ENCODE measurements around the gene FGF8. TPM values are rescaled to one million over a fixed set of nuclear protein-coding genes. Genes with fewer than 3 reads are reported as not detected.
A peak's percentile ranks its signal among the peaks of the same experiment; 100 is the strongest.
"Not testable (repeated sequence)": the region's sequence is repeated elsewhere in the genome, so short reads cannot be mapped to it uniquely, and the experiment has no call there.

Gene FGF8
- total RNA-seq, 1 experiment from 2014 or later: not detected

GRCh38 chr10:101814466-101815071, 38.7 kb upstream of the FGF8 start:
- H3K9me3 ChIP-seq (ENCODE audit: low read length): no peaks in the 10 kb centered on the region
- H3K4me3 ChIP-seq (ENCODE audit: low read length): peak overlapping the region; percentile 78
- no peaks in the 10 kb centered on the region for H3K27me3 ChIP-seq (ENCODE audit: low read length)
- H3K36me3 ChIP-seq (ENCODE audit: insufficient read depth, low read length): peaks cover 14% of the 10 kb centered on the region; the same call in 1 of the 2 replicates
- H3K4me1 ChIP-seq (ENCODE audit: low read length): peaks cover 34% of the 10 kb centered on the region
- H3K9me2 ChIP-seq (replicated peaks; ENCODE audit: insufficient read depth, low read length): no peaks in the 10 kb centered on the region
- DNase-seq: peak; percentile 68
- H3K4me2 ChIP-seq (ENCODE audit: low read depth, low read length, poor library complexity, severe bottlenecking): peak overlapping the region; percentile 93
- no peak overlapping the region for H2AFZ ChIP-seq (ENCODE audit: low read length)
- H4K20me1 ChIP-seq (ENCODE audit: insufficient read depth, low read depth, low read length): peaks cover 19% of the 10 kb centered on the region; the same call in 1 of the 2 replicates
- peak overlapping the region; percentile 73 for H3K27ac ChIP-seq (ENCODE audit: low read length)
- peaks cover 66% of the 10 kb centered on the region for H3K79me2 ChIP-seq (ENCODE audit: low read length)
- peak overlapping the region; percentile 86 for H3K9ac ChIP-seq (ENCODE audit: low read length)

GRCh38 chr10:101812606-101813005, 36.7 kb upstream of the FGF8 start:
- Histone ChIP-seq H4K20me1 (ENCODE audit: insufficient read depth, low read depth, low read length) (peaks cover 19% of the 10 kb centered on the region; the same call in 1 of the 2 replicates), H3K4me3 (ENCODE audit: low read length) (no peak overlapping the region), H3K36me3 (ENCODE audit: insufficient read depth, low read length) (peaks cover 22% of the 10 kb centered on the region; the same call in 1 of the 2 replicates), H3K9me3 (ENCODE audit: low read length) (no peaks in the 10 kb centered on the region), H3K4me2 (ENCODE audit: low read depth, low read length, poor library complexity, severe bottlenecking) (no peak overlapping the region), H3K27ac (ENCODE audit: low read length) (no peak overlapping the region), H3K4me1 (ENCODE audit: low read length) (peaks cover 24% of the 10 kb centered on the region), H3K27me3 (ENCODE audit: low read length) (no peaks in the 10 kb centered on the region), H2AFZ (ENCODE audit: low read length) (no peak overlapping the region), H3K9ac (ENCODE audit: low read length) (no peak overlapping the region), H3K79me2 (ENCODE audit: low read length) (peaks cover 62% of the 10 kb centered on the region), H3K9me2 (replicated peaks; ENCODE audit: insufficient read depth, low read length) (no peaks in the 10 kb centered on the region)
- DNase-seq: no peak

- Histone ChIP-seq H3K9ac (ENCODE audit: low read length) (no peak overlapping the region), H3K9me2 (replicated peaks; ENCODE audit: insufficient read depth, low read length) (no peaks in the 10 kb centered on the region), H3K4me3 (ENCODE audit: low read length) (no peak overlapping the region), H4K20me1 (ENCODE audit: insufficient read depth, low read depth, low read length) (no peaks in the 10 kb centered on the region), H3K4me2 (ENCODE audit: low read depth, low read length, poor library complexity, severe bottlenecking) (no peak overlapping the region), H2AFZ (ENCODE audit: low read length) (no peak overlapping the region), H3K27ac (ENCODE audit: low read length) (no peak overlapping the region), H3K9me3 (ENCODE audit: low read length) (no peaks in the 10 kb centered on the region), H3K4me1 (ENCODE audit: low read length) (no peaks in the 10 kb centered on the region), H3K36me3 (ENCODE audit: insufficient read depth, low read length) (peaks cover 12% of the 10 kb centered on the region; the same call in 1 of the 2 replicates), H3K79me2 (ENCODE audit: low read length) (peaks cover 7% of the 10 kb centered on the region), H3K27me3 (ENCODE audit: low read length) (no peaks in the 10 kb centered on the region)
- no peak for DNase-seq
These were observed 31.2 kb upstream of the FGF8 start for GRCh38 chr10:101807158-101807557.

DNA sequence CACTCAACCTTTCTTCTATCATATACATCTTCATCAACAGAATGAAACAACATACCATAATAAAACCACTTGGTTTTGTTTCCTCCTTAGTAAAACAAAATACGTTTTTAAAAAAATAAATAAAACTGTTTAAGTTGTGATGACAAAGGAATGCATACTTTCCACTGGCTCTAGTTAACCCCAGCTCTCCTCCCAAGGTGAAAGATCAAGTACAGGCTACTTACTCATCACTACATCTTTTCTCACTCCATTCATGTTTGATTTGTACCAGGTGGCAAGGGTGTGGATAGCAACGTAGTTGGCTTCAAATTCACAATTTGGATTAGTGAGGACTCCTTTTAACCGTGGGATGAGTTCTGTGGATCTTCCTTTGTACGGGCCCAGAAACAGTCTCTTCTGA, 27.6 kb upstream of the FGF8 start:
- Histone ChIP-seq H3K4me3 (ENCODE audit: low read length) (no peak overlapping the region), H3K4me1 (ENCODE audit: low read length) (no peaks in the 10 kb centered on the region), H4K20me1 (ENCODE audit: insufficient read depth, low read depth, low read length) (no peaks in the 10 kb centered on the region), H3K4me2 (ENCODE audit: low read depth, low read length, poor library complexity, severe bottlenecking) (no peak overlapping the region), H3K27me3 (ENCODE audit: low read length) (no peaks in the 10 kb centered on the region), H3K9me3 (ENCODE audit: low read length) (no peaks in the 10 kb centered on the region), H3K36me3 (ENCODE audit: insufficient read depth, low read length) (peaks cover 9% of the 10 kb centered on the region), H3K27ac (ENCODE audit: low read length) (no peak overlapping the region), H2AFZ (ENCODE audit: low read length) (no peak overlapping the region), H3K9me2 (replicated peaks; ENCODE audit: insufficient read depth, low read length) (no peaks in the 10 kb centered on the region), H3K79me2 (ENCODE audit: low read length) (peaks cover 4% of the 10 kb centered on the region; the same call in 1 of the 2 replicates), H3K9ac (ENCODE audit: low read length) (no peak overlapping the region)
- DNase-seq: no peak

- Histone ChIP-seq H3K79me2 (ENCODE audit: low read length) (peaks cover 14% of the 10 kb centered on the region; the same call in 1 of the 2 replicates), H3K9me3 (ENCODE audit: low read length) (no peaks in the 10 kb centered on the region), H3K36me3 (ENCODE audit: insufficient read depth, low read length) (peaks cover 23% of the 10 kb centered on the region), H2AFZ (ENCODE audit: low read length) (no peak overlapping the region), H3K27me3 (ENCODE audit: low read length) (no peaks in the 10 kb centered on the region), H3K4me1 (ENCODE audit: low read length) (no peaks in the 10 kb centered on the region), H3K4me3 (ENCODE audit: low read length) (no peak overlapping the region), H3K27ac (ENCODE audit: low read length) (no peak overlapping the region), H3K9ac (ENCODE audit: low read length) (no peak overlapping the region), H3K4me2 (ENCODE audit: low read depth, low read length, poor library complexity, severe bottlenecking) (no peak overlapping the region), H4K20me1 (ENCODE audit: insufficient read depth, low read depth, low read length) (0 out of 2 replicates have a peak, but pooled peaks cover 3% of the 10 kb centered on the region), H3K9me2 (replicated peaks; ENCODE audit: insufficient read depth, low read length) (no peaks in the 10 kb centered on the region)
- DNase-seq: no peak
These were observed 21.6 kb upstream of the FGF8 start for GRCh38 chr10:101797403-101798059.

GRCh38 chr10:101793526-101793925, 17.6 kb upstream of the FGF8 start:
- Histone ChIP-seq H3K4me3 (ENCODE audit: low read length) (no peak overlapping the region), H3K79me2 (ENCODE audit: low read length) (peaks cover 10% of the 10 kb centered on the region; the same call in 1 of the 2 replicates), H4K20me1 (ENCODE audit: insufficient read depth, low read depth, low read length) (0 out of 2 replicates have a peak, but pooled peaks cover 3% of the 10 kb centered on the region), H3K27ac (ENCODE audit: low read length) (no peak overlapping the region), H3K9me2 (replicated peaks; ENCODE audit: insufficient read depth, low read length) (no peaks in the 10 kb centered on the region), H3K36me3 (ENCODE audit: insufficient read depth, low read length) (peaks cover 18% of the 10 kb centered on the region), H2AFZ (ENCODE audit: low read length) (no peak overlapping the region), H3K4me1 (ENCODE audit: low read length) (no peaks in the 10 kb centered on the region), H3K9me3 (ENCODE audit: low read length) (no peaks in the 10 kb centered on the region), H3K27me3 (ENCODE audit: low read length) (no peaks in the 10 kb centered on the region), H3K4me2 (ENCODE audit: low read depth, low read length, poor library complexity, severe bottlenecking) (no peak overlapping the region), H3K9ac (ENCODE audit: low read length) (no peak overlapping the region)
- no peak for DNase-seq

DNA sequence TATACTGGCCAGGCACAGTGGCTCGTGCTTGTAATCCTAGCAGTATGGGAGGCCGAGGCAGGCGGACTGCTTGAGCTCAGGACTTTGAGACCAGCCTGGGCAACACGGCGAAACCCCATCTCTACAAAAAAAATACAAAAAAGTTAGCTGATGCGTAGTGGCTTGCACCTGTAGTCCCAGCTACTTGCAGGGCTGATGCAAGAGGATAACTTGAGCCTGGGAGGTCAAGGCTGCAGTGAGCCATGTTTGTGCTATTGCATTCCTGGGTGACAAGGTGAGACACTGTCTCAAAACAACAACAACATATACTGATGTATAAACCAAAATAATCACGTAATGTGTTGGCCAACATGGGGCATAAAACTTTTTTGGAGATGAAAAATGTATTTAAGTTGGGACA, 13.8 kb upstream of the FGF8 start:
- no peak overlapping the region for H3K4me3 ChIP-seq (ENCODE audit: low read length)
- H3K36me3 ChIP-seq (ENCODE audit: insufficient read depth, low read length): peaks cover 4% of the 10 kb centered on the region; the same call in 1 of the 2 replicates
- no peak overlapping the region for H3K4me2 ChIP-seq (ENCODE audit: low read depth, low read length, poor library complexity, severe bottlenecking)
- H3K27me3 ChIP-seq (ENCODE audit: low read length): no peaks in the 10 kb centered on the region
- H2AFZ ChIP-seq (ENCODE audit: low read length): no peak overlapping the region
- H3K9ac ChIP-seq (ENCODE audit: low read length): no peak overlapping the region
- H3K79me2 ChIP-seq (ENCODE audit: low read length): no peaks in the 10 kb centered on the region
- no peaks in the 10 kb centered on the region for H3K4me1 ChIP-seq (ENCODE audit: low read length)
- no peaks in the 10 kb centered on the region for H3K9me3 ChIP-seq (ENCODE audit: low read length)
- no peak overlapping the region for H3K27ac ChIP-seq (ENCODE audit: low read length)
- no peaks in the 10 kb centered on the region for H4K20me1 ChIP-seq (ENCODE audit: insufficient read depth, low read depth, low read length)
- no peaks in the 10 kb centered on the region for H3K9me2 ChIP-seq (replicated peaks; ENCODE audit: insufficient read depth, low read length)
- no peak for DNase-seq

- H4K20me1 ChIP-seq (ENCODE audit: insufficient read depth, low read depth, low read length); H3K4me1 ChIP-seq (ENCODE audit: low read length); H3K4me3 ChIP-seq (ENCODE audit: low read length); H3K9me2 ChIP-seq (replicated peaks; ENCODE audit: insufficient read depth, low read length); H3K27me3 ChIP-seq (ENCODE audit: low read length); H3K9ac ChIP-seq (ENCODE audit: low read length); H3K4me2 ChIP-seq (ENCODE audit: low read depth, low read length, poor library complexity, severe bottlenecking); H2AFZ ChIP-seq (ENCODE audit: low read length); DNase-seq; H3K79me2 ChIP-seq (ENCODE audit: low read length); H3K27ac ChIP-seq (ENCODE audit: low read length); H3K36me3 ChIP-seq (ENCODE audit: insufficient read depth, low read length); H3K9me3 ChIP-seq (ENCODE audit: low read length): not testable (repeated sequence)
These were observed 13.3 kb upstream of the FGF8 start for GRCh38 chr10:101789231-101789630.

All from Karpas-422 (cell line).